HepG2 (cell line): ENCODE results near the gene KCNA3. TPM values are rescaled to one million over a fixed set of nuclear protein-coding genes. Genes with fewer than 3 reads are reported as not detected.

ENCODE experiments used
- ATAC-seq: fragments of 200-7000 bp; cut with Tn5 transposase; 3 replicates; pipeline ENCODE4 v1.9.1; 2020; ENCODE audit warnings: mild to moderate bottlenecking, moderate library complexity
- BruUV-seq: library from RNA; stranded (reverse); fragments of 400-500 nt; replicated peaks from 2 replicates; lab custom pipeline; 2021; lab: Mats Ljungman, UMichigan
- CTCF ChIA-PET: fragments of 300-600 bp; formaldehyde crosslinking; extraction: SDS; loops from one replicate; lab custom pipeline; 2021; ENCODE audit warnings: low total read pairs, inconsistent platforms, low intra/inter-chr PET ratio; lab: Yijun Ruan, JAX
- POLR2A ChIA-PET: fragments of 350-600 bp; sonication (Branson Sonifier 250); formaldehyde crosslinking; loops from one replicate; lab custom pipeline; 2020; ENCODE audit warnings: antibody characterized with exemption, inconsistent platforms; lab: Yijun Ruan, JAX
- DNase-seq: peaks from one replicate; pipeline ENCODE4 v3.0.0-alpha.2; 2015; ENCODE audit warnings: low spot score
- FAIRE-seq: peaks from 3 replicates; lab custom pipeline; 2011; peaks lifted over from hg19 to GRCh38; lab: Jason Lieb, UNC
- H2AFZ ChIP-seq: one replicate; pipeline ENCODE4 v1.6.1; 2011; ENCODE audit warnings: low read length, inconsistent platforms
- H3K27ac ChIP-seq: fragments of 300-600 bp; 3 replicates; pipeline ENCODE4 v1.8.0; 2011; ENCODE audit warnings: mixed run types, mild to moderate bottlenecking, mixed read lengths, low read length, inconsistent platforms; ENCODE audit not compliant: insufficient read depth; ENCODE audit errors: extremely low read length
- H3K27me3 ChIP-seq, 2 experiments: fragments of 200-600 bp in 1 of 2; 2 replicates in 1 of 2; 3 replicates in 1 of 2; pipeline versions ENCODE4 v1.6.0 to v1.8.0; 2011; ENCODE audit warnings: low read length in 2 of 2, mild to moderate bottlenecking in 2 of 2, moderate library complexity in 2 of 2, inconsistent platforms in 1 of 2; ENCODE audit not compliant: insufficient read depth in 2 of 2, control insufficient read depth in 1 of 2
- H3K36me3 ChIP-seq, 2 experiments: fragments of 200-600 bp in 1 of 2; replicated peaks in 1 of 2; 2 replicates in 1 of 2; 3 replicates in 1 of 2; pipeline versions ENCODE4 v1.5.1 to v1.8.0; 2011; ENCODE audit warnings: low read length in 2 of 2, inconsistent platforms in 1 of 2; ENCODE audit not compliant: insufficient read depth in 2 of 2, control insufficient read depth in 1 of 2
- H3K4me1 ChIP-seq: 2 replicates; pipeline ENCODE4 v1.5.1; 2012; ENCODE audit warnings: low read length, inconsistent platforms; ENCODE audit not compliant: insufficient read depth
- H3K4me2 ChIP-seq: 2 replicates; pipeline ENCODE4 v1.6.0; 2011; ENCODE audit warnings: low read depth, low read length, inconsistent platforms
- H3K4me3 ChIP-seq, 3 experiments: fragments of 200-600 bp in 1 of 3; sonication (generic), shearing (Covaris generic) in 1 of 3; replicated peaks in 1 of 3; 2 replicates each; pipeline ENCODE4 v1.5.1; 2011 to 2016; ENCODE audit warnings: low read length in 3 of 3, inconsistent platforms in 2 of 3, low read depth in 2 of 3, mild to moderate bottlenecking in 2 of 3, control low read depth in 1 of 3, mixed read lengths in 1 of 3; ENCODE audit not compliant: insufficient read depth in 1 of 3
- H3K79me2 ChIP-seq: one replicate; pipeline ENCODE4 v1.6.1; 2011; ENCODE audit warnings: low read length, inconsistent platforms; ENCODE audit not compliant: insufficient read depth
- H3K9ac ChIP-seq: 2 replicates; pipeline ENCODE4 v1.6.0; 2011; ENCODE audit warnings: mild to moderate bottlenecking, low read depth, low read length, inconsistent platforms; ENCODE audit not compliant: insufficient read depth
- H3K9me3 ChIP-seq: 2 replicates; pipeline ENCODE4 v1.5.1; 2012; ENCODE audit warnings: mild to moderate bottlenecking, low read length
- H4K20me1 ChIP-seq: 2 replicates; pipeline ENCODE4 v1.6.0; 2011; ENCODE audit warnings: inconsistent platforms, mild to moderate bottlenecking, low read length, moderate library complexity; ENCODE audit not compliant: insufficient read depth
- CEBPB ChIP-seq: IDR thresholded peaks from 2 replicates; pipeline ENCODE4 v1.6.1; 2011; ENCODE audit warnings: low read depth, low read length, improper control_type of control experiment, borderline replicate concordance
- NFKBIZ ChIP-seq: IDR thresholded peaks from 2 replicates; pipeline ENCODE4 v1.6.1; 2018; ENCODE audit warnings: missing genetic modification reagents, missing compliant biosample characterization
- SP140L ChIP-seq: sonication (generic); formaldehyde crosslinking; IDR thresholded peaks from 2 replicates; pipeline ENCODE4 v1.4.0; 2020; ENCODE audit warnings: missing genetic modification reagents, borderline replicate concordance
- TSC22D2 ChIP-seq: sonication (generic); formaldehyde crosslinking; IDR thresholded peaks from 2 replicates; pipeline ENCODE4 v1.5.1; 2020; ENCODE audit warnings: missing genetic modification reagents, mild to moderate bottlenecking, borderline replicate concordance
- U2AF2 ChIP-seq: fragments of 200-400 bp; formaldehyde crosslinking; IDR thresholded peaks from 2 replicates; pipeline ENCODE4 v1.6.1; 2017; ENCODE audit warnings: low read depth, mild to moderate bottlenecking, low read length
- ZFP36L1 ChIP-seq: sonication (generic); formaldehyde crosslinking; IDR thresholded peaks from 2 replicates; pipeline ENCODE4 v1.8.0; 2022; ENCODE audit warnings: mild to moderate bottlenecking, missing genetic modification reagents, moderate library complexity
- ZFP37 ChIP-seq: sonication (generic); formaldehyde crosslinking; IDR thresholded peaks from 2 replicates; pipeline ENCODE4 v1.4.0; 2020; ENCODE audit warnings: missing genetic modification reagents, borderline replicate concordance
- ZNF24 ChIP-seq: fragments of 450-650 bp; IDR thresholded peaks from 2 replicates; pipeline ENCODE4 v1.6.1; 2017; ENCODE audit warnings: antibody characterized with exemption, mild to moderate bottlenecking
- ZNF263 ChIP-seq: sonication (generic); formaldehyde crosslinking; IDR thresholded peaks from 2 replicates; pipeline ENCODE4 v1.4.0; 2020; ENCODE audit warnings: missing genetic modification reagents
- ZNF296 ChIP-seq: sonication (generic); formaldehyde crosslinking; conservative IDR thresholded peaks from 2 replicates; pipeline ENCODE4 v1.5.0; 2020; ENCODE audit warnings: mild to moderate bottlenecking, missing genetic modification reagents
- ZNF513 ChIP-seq: sonication (generic); formaldehyde crosslinking; conservative IDR thresholded peaks from 2 replicates; pipeline ENCODE4 v1.5.0; 2020; ENCODE audit warnings: missing genetic modification reagents
- ZNF605 ChIP-seq: sonication (generic); formaldehyde crosslinking; IDR thresholded peaks from 2 replicates; pipeline ENCODE4 v1.8.0; 2022; ENCODE audit warnings: mild to moderate bottlenecking, missing genetic modification reagents
- ZNF7 ChIP-seq: IDR thresholded peaks from 2 replicates; pipeline ENCODE4 v1.6.1; 2016; ENCODE audit warnings: missing biosample characterization, missing genetic modification reagents
- WGBS: methylation state at CpG from one replicate; pipeline ENCODE4 v1.1.6; 2017; ENCODE audit warnings: low lambda C conversion rate; 5-methylcytosine and 5-hydroxymethylcytosine counted together
- in situ Hi-C: cut with HindIII; loops from 2 replicates; pipeline ENCODE4 v1.10.0; 2017; ENCODE audit warnings: low pct_unique_long_range_greater_than_20kb; ENCODE audit not compliant: extremely low pct_ligation_motif_present
- intact Hi-C: fragments of 100-400 bp; cut with micrococcal nuclease; formaldehyde crosslinking; loops from one replicate; pipeline ENCODE4 v1.10.0; 2022; ENCODE audit not compliant: unreplicated experiment
- polyA plus RNA-seq, 8 experiments: library from polyadenylated mRNA; depleted of rRNA in 3 of 8; stranded (reverse) in 7 of 8; unstranded in 1 of 8; fragments of >200 nt; fragmentation: Illumina TruSeq in 4 of 8; extraction: Trizol in 4 of 8; gene quantifications; 2 replicates each; pipeline versions ENCODE4 v1.2.1 to v1.2.3, GENCODE V29; 2011 to 2016; ENCODE audit warnings: low read depth in 4 of 8, missing spikeins in 1 of 8, mixed read lengths in 1 of 8; ENCODE audit not compliant: insufficient read depth in 1 of 8
- total RNA-seq, 5 experiments: library from RNA; depleted of rRNA; stranded (reverse); fragments of >200 nt; fragmentation: Illumina TruSeq; extraction: Trizol; gene quantifications; 2 replicates each; pipeline ENCODE4 v1.2.3, GENCODE V29; 2016; ENCODE audit warnings: low read depth in 1 of 5
- TF ChIP-seq, protein P1 (sequence below): sonication (generic); formaldehyde crosslinking; IDR thresholded peaks from 2 replicates; pipeline ENCODE4 v1.8.0; 2022; ENCODE audit warnings: mild to moderate bottlenecking, missing genetic modification reagents, moderate library complexity
- TF ChIP-seq, protein P2 (sequence below): sonication (generic); formaldehyde crosslinking; IDR thresholded peaks from 2 replicates; pipeline ENCODE4 v1.5.1; 2020; ENCODE audit warnings: missing genetic modification reagents, mild to moderate bottlenecking, borderline replicate concordance

Gene KCNA3
- total and polyA plus RNA-seq, 2 of the 13 experiments (the other 11 are each of a cell fraction or from before 2014, with no cell fraction given), result not detected

GRCh38 chr1:110671361-110671760, 3.4 kb downstream of the KCNA3 start (continued):
- TF ChIP-seq ZFP37 (CRISPR knock-in tag), result no peak
- TF ChIP-seq ZNF605 (CRISPR knock-in tag), result no peak

DNA sequence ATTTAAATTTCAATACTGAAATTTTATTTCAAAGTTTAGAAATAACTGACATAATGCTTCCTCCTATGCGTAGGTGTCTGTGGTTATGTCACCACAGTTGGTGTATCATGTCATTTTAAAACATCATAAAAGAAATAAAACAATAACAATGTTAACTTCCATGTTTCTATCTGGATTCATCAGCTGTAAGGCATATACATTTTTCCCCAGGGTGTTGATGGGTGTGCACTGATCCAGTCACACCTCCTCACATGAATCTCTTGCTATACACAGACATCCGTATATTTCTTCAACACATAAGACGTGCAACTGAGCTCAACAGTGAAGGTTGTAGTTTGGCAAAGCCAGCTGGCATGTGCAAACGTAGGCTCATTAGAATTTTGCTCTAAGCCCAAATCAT, 6.2 kb downstream of the KCNA3 start:
- no peak overlapping the region for H3K4me3 ChIP-seq
- H3K4me1 ChIP-seq, result no peaks in the 10 kb centered on the region
- no peaks in the 10 kb centered on the region; a peak in 1 of 5 replicates for H3K27me3 ChIP-seq
- no peaks in the 10 kb centered on the region for H3K9me3 ChIP-seq
- intact Hi-C loops, result no loop called here
- WGBS, result 7% methylated on average over 4 of the region's 4 CpGs
- DNase-seq (no peak), FAIRE-seq (no peak), ATAC-seq (no peak)
- no peak overlapping the region for H3K9ac ChIP-seq
- in situ Hi-C loops, result no loop called here
- ChIA-PET CTCF (no interaction called here), POLR2A (no interaction called here)
- no peaks in the 10 kb centered on the region for H3K79me2 ChIP-seq
- no peak overlapping the region for H3K4me2 ChIP-seq
- no peaks in the 10 kb centered on the region for H4K20me1 ChIP-seq
- H2AFZ ChIP-seq, result no peak overlapping the region
- no peak overlapping the region for H3K27ac ChIP-seq
- no TSS peak for BruUV-seq
- no peaks in the 10 kb centered on the region for H3K36me3 ChIP-seq
- TF ChIP-seq NFKBIZ, result no peak
- no peak for TF ChIP-seq ZFP36L1 (CRISPR knock-in tag)
- TF ChIP-seq ZNF24, result no peak
- no peak for TF ChIP-seq CEBPB
- TF ChIP-seq, protein P1, sequence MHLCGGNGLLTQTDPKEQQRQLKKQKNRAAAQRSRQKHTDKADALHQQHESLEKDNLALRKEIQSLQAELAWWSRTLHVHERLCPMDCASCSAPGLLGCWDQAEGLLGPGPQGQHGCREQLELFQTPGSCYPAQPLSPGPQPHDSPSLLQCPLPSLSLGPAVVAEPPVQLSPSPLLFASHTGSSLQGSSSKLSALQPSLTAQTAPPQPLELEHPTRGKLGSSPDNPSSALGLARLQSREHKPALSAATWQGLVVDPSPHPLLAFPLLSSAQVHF (CRISPR knock-in tag), result no peak
- no peak for TF ChIP-seq ZNF7 (CRISPR knock-in tag)

GRCh38 chr1:110667776-110668175, 7.0 kb downstream of the KCNA3 start:
- no peak overlapping the region for H3K4me3 ChIP-seq
- intact Hi-C loops, result no loop called here
- ATAC-seq, result no peak
- no peaks in the 10 kb centered on the region for H3K27me3 ChIP-seq
- H3K36me3 ChIP-seq, result no peaks in the 10 kb centered on the region
- no peak overlapping the region for H3K4me2 ChIP-seq
- ChIA-PET POLR2A (no interaction called here), CTCF (no interaction called here)
- H3K4me1 ChIP-seq, result no peaks in the 10 kb centered on the region
- no peak overlapping the region for H2AFZ ChIP-seq
- no peaks in the 10 kb centered on the region for H4K20me1 ChIP-seq
- FAIRE-seq, result no peak
- 4% methylated on average over 2 of the region's 2 CpGs for WGBS
- no peak overlapping the region for H3K27ac ChIP-seq
- no peak overlapping the region for H3K9ac ChIP-seq
- no peaks in the 10 kb centered on the region for H3K79me2 ChIP-seq
- no TSS peak for BruUV-seq
- no peak for DNase-seq
- in situ Hi-C loops, result no loop called here
- no peaks in the 10 kb centered on the region for H3K9me3 ChIP-seq
- TF ChIP-seq, protein P2, sequence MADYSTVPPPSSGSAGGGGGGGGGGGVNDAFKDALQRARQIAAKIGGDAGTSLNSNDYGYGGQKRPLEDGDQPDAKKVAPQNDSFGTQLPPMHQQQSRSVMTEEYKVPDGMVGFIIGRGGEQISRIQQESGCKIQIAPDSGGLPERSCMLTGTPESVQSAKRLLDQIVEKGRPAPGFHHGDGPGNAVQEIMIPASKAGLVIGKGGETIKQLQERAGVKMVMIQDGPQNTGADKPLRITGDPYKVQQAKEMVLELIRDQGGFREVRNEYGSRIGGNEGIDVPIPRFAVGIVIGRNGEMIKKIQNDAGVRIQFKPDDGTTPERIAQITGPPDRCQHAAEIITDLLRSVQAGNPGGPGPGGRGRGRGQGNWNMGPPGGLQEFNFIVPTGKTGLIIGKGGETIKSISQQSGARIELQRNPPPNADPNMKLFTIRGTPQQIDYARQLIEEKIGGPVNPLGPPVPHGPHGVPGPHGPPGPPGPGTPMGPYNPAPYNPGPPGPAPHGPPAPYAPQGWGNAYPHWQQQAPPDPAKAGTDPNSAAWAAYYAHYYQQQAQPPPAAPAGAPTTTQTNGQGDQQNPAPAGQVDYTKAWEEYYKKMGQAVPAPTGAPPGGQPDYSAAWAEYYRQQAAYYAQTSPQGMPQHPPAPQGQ (CRISPR knock-in tag), result no peak
- TF ChIP-seq TSC22D2 (CRISPR knock-in tag) (no peak), U2AF2 (no peak), ZNF263 (no peak), ZNF296 (CRISPR knock-in tag) (no peak), ZNF513 (CRISPR knock-in tag) (no peak), SP140L (CRISPR knock-in tag) (no peak)
